ENCODE measurements around the gene MAST1.

Gene MAST1

GRCh38 chr19:12833738-12834565 is 4.4 kb upstream of the MAST1 start:
- no peak overlapping the region for H2BK15ac ChIP-seq (ENCODE audit: low read depth, poor library complexity, severe bottlenecking)
- H3K14ac ChIP-seq (ENCODE audit: low read length in 2 of 2), result peak overlapping the region in 1 of 2 experiments; percentile 11
- H3K79me1 ChIP-seq (replicated peaks; ENCODE audit: low read length, poor library complexity, severe bottlenecking), result no peaks in the 10 kb centered on the region
- no peak overlapping the region for H2AFZ ChIP-seq (ENCODE audit: low read depth, low read length)
- H3K27ac ChIP-seq (ENCODE audit: low read length, poor library complexity, severe bottlenecking), result no peak overlapping the region
- no peaks in the 10 kb centered on the region for H3K36me3 ChIP-seq (ENCODE audit: control insufficient read depth in 1 of 2, insufficient read depth in 2 of 2, low read depth in 1 of 2, low read length in 2 of 2)
- H3K4ac ChIP-seq (ENCODE audit: low read depth in 1 of 2, low read length in 2 of 2), result no peak overlapping the region
- H3K4me1 ChIP-seq (ENCODE audit: control insufficient read depth, insufficient read depth, low read depth, low read length), result peaks cover 29% of the 10 kb centered on the region
- H3K9me3 ChIP-seq (ENCODE audit: control insufficient read depth, low read length), result no peaks in the 10 kb centered on the region
- H3K27me3 ChIP-seq (ENCODE audit: control insufficient read depth in 1 of 2, insufficient read depth in 1 of 2, low read length in 2 of 2), result peaks cover 90 to 94% of the 10 kb centered on the region in 2 experiments
- WGBS, result 1% methylated on average over 36 of the region's 87 CpGs
- no peak overlapping the region for H4K8ac ChIP-seq (ENCODE audit: low read length)
- H3K9ac ChIP-seq (ENCODE audit: low read length), result no peak overlapping the region
- H3K4me2 ChIP-seq (ENCODE audit: low read length, poor library complexity, severe bottlenecking), result peak overlapping the region; percentile 87
- no peak overlapping the region for H2AK5ac ChIP-seq (ENCODE audit: low read length, severe bottlenecking)
- H3K4me3 ChIP-seq (ENCODE audit: insufficient read depth in 1 of 2, low read depth in 1 of 2, low read length in 2 of 2), result peak overlapping the region in 1 of 2 experiments; percentile 53
- no peak overlapping the region for H3K23ac ChIP-seq (ENCODE audit: low read length in 2 of 2)
- no peak for DNase-seq
- no peak overlapping the region for H2BK12ac ChIP-seq (ENCODE audit: low read length in 2 of 2)
- no peak overlapping the region for H2BK120ac ChIP-seq (ENCODE audit: low read depth, low read length)
- no peak overlapping the region for H2BK5ac ChIP-seq (ENCODE audit: low read depth, low read length, poor library complexity, severe bottlenecking)
- no peak overlapping the region for H4K91ac ChIP-seq (ENCODE audit: low read length)
- H3K18ac ChIP-seq (ENCODE audit: low read depth in 1 of 2, low read length in 2 of 2), result no peak overlapping the region

GRCh38 chr19:12834566-12834943 is 3.8 kb upstream of the MAST1 start, which contains the start of gene RTBDN:
RTBDN (minus strand) TSS chr19:12834579; CDS start chr19:12829979, 4,600 bp downstream.
- Histone ChIP-seq H4K91ac (ENCODE audit: low read length) (no peak within 1 kb of the TSS), H3K18ac (ENCODE audit: low read depth in 1 of 2, low read length in 2 of 2) (no peak within 1 kb of the TSS), H3K4ac (ENCODE audit: low read depth in 1 of 2, low read length in 2 of 2) (no peak within 1 kb of the TSS), H2BK120ac (ENCODE audit: low read depth, low read length) (no peak within 1 kb of the TSS), H2BK5ac (ENCODE audit: low read depth, low read length, poor library complexity, severe bottlenecking) (no peak within 1 kb of the TSS), H3K4me1 (ENCODE audit: control insufficient read depth, insufficient read depth, low read depth, low read length) (peaks cover 29% of the 10 kb centered on the region), H2BK12ac (ENCODE audit: low read length in 2 of 2) (no peak within 1 kb of the TSS), H4K8ac (ENCODE audit: low read length) (no peak within 1 kb of the TSS), H3K9ac (ENCODE audit: low read length) (no peak within 1 kb of the TSS), H3K23ac (ENCODE audit: low read length in 2 of 2) (peak within 1 kb of the TSS in 1 of 2 experiments; percentile 46), H2AFZ (ENCODE audit: low read depth, low read length) (no peak within 1 kb of the TSS), H3K79me1 (replicated peaks; ENCODE audit: low read length, poor library complexity, severe bottlenecking) (no peaks in the 10 kb centered on the region), H3K14ac (ENCODE audit: low read length in 2 of 2) (peak within 1 kb of the TSS in 1 of 2 experiments; percentile 11), H3K9me3 (ENCODE audit: control insufficient read depth, low read length) (no peaks in the 10 kb centered on the region), H3K4me2 (ENCODE audit: low read length, poor library complexity, severe bottlenecking) (peak within 1 kb of the TSS; percentile 87), H3K4me3 (ENCODE audit: insufficient read depth in 1 of 2, low read depth in 1 of 2, low read length in 2 of 2) (peak within 1 kb of the TSS in 1 of 2 experiments; percentile 53), H3K36me3 (ENCODE audit: control insufficient read depth in 1 of 2, insufficient read depth in 2 of 2, low read depth in 1 of 2, low read length in 2 of 2) (no peaks in the 10 kb centered on the region), H3K27ac (ENCODE audit: low read length, poor library complexity, severe bottlenecking) (no peak within 1 kb of the TSS), H3K27me3 (ENCODE audit: control insufficient read depth in 1 of 2, insufficient read depth in 1 of 2, low read length in 2 of 2) (peaks cover 91 to 95% of the 10 kb centered on the region in 2 experiments), H2BK15ac (ENCODE audit: low read depth, poor library complexity, severe bottlenecking) (no peak within 1 kb of the TSS), H2AK5ac (ENCODE audit: low read length, severe bottlenecking) (no peak within 1 kb of the TSS)
- 14% methylated on average over 20 of the region's 20 CpGs for WGBS
- DNase-seq, result no peak

GRCh38 chr19:12834976-12835757 is 3.1 kb upstream of the MAST1 start:
- H3K4ac ChIP-seq (ENCODE audit: low read depth in 1 of 2, low read length in 2 of 2), result no peak overlapping the region
- no peak overlapping the region for H3K4me2 ChIP-seq (ENCODE audit: low read length, poor library complexity, severe bottlenecking)
- H2BK12ac ChIP-seq (ENCODE audit: low read length in 2 of 2), result no peak overlapping the region
- no peak overlapping the region for H2BK120ac ChIP-seq (ENCODE audit: low read depth, low read length)
- no peak overlapping the region for H4K8ac ChIP-seq (ENCODE audit: low read length)
- no peak overlapping the region for H2AFZ ChIP-seq (ENCODE audit: low read depth, low read length)
- 19% methylated on average over 38 of the region's 39 CpGs for WGBS
- H3K4me1 ChIP-seq (ENCODE audit: control insufficient read depth, insufficient read depth, low read depth, low read length), result peaks cover 29% of the 10 kb centered on the region
- H2BK5ac ChIP-seq (ENCODE audit: low read depth, low read length, poor library complexity, severe bottlenecking), result no peak overlapping the region
- no peak for DNase-seq
- H2AK5ac ChIP-seq (ENCODE audit: low read length, severe bottlenecking), result no peak overlapping the region
- H2BK15ac ChIP-seq (ENCODE audit: low read depth, poor library complexity, severe bottlenecking), result no peak overlapping the region
- no peaks in the 10 kb centered on the region for H3K79me1 ChIP-seq (replicated peaks; ENCODE audit: low read length, poor library complexity, severe bottlenecking)
- H3K4me3 ChIP-seq (ENCODE audit: insufficient read depth in 1 of 2, low read depth in 1 of 2, low read length in 2 of 2), result peak overlapping the region in 1 of 2 experiments; percentile 31
- no peak overlapping the region for H3K18ac ChIP-seq (ENCODE audit: low read depth in 1 of 2, low read length in 2 of 2)
- no peak overlapping the region for H3K23ac ChIP-seq (ENCODE audit: low read length in 2 of 2)
- H3K36me3 ChIP-seq (ENCODE audit: control insufficient read depth in 1 of 2, insufficient read depth in 2 of 2, low read depth in 1 of 2, low read length in 2 of 2), result no peaks in the 10 kb centered on the region
- H3K9ac ChIP-seq (ENCODE audit: low read length), result no peak overlapping the region
- H4K91ac ChIP-seq (ENCODE audit: low read length), result no peak overlapping the region
- peaks cover 91 to 95% of the 10 kb centered on the region in 2 experiments for H3K27me3 ChIP-seq (ENCODE audit: control insufficient read depth in 1 of 2, insufficient read depth in 1 of 2, low read length in 2 of 2)
- no peaks in the 10 kb centered on the region for H3K9me3 ChIP-seq (ENCODE audit: control insufficient read depth, low read length)
- H3K14ac ChIP-seq (ENCODE audit: low read length in 2 of 2), result no peak overlapping the region
- H3K27ac ChIP-seq (ENCODE audit: low read length, poor library complexity, severe bottlenecking), result no peak overlapping the region

- H3K79me1 ChIP-seq (replicated peaks; ENCODE audit: low read length, poor library complexity, severe bottlenecking), result no peaks in the 10 kb centered on the region
- no peak for DNase-seq
- no peak overlapping the region for H3K14ac ChIP-seq (ENCODE audit: low read length in 2 of 2)
- H3K4ac ChIP-seq (ENCODE audit: low read depth in 1 of 2, low read length in 2 of 2), result no peak overlapping the region
- no peak overlapping the region for H3K27ac ChIP-seq (ENCODE audit: low read length, poor library complexity, severe bottlenecking)
- H3K4me3 ChIP-seq (ENCODE audit: insufficient read depth in 1 of 2, low read depth in 1 of 2, low read length in 2 of 2), result no peak overlapping the region
- no peak overlapping the region for H4K91ac ChIP-seq (ENCODE audit: low read length)
- peaks cover 33% of the 10 kb centered on the region for H3K4me1 ChIP-seq (ENCODE audit: control insufficient read depth, insufficient read depth, low read depth, low read length)
- H2AFZ ChIP-seq (ENCODE audit: low read depth, low read length), result no peak overlapping the region
- H3K18ac ChIP-seq (ENCODE audit: low read depth in 1 of 2, low read length in 2 of 2), result no peak overlapping the region
- H3K27me3 ChIP-seq (ENCODE audit: control insufficient read depth in 1 of 2, insufficient read depth in 1 of 2, low read length in 2 of 2), result peaks cover 91 to 95% of the 10 kb centered on the region in 2 experiments
- no peaks in the 10 kb centered on the region for H3K36me3 ChIP-seq (ENCODE audit: control insufficient read depth in 1 of 2, insufficient read depth in 2 of 2, low read depth in 1 of 2, low read length in 2 of 2)
- H3K4me2 ChIP-seq (ENCODE audit: low read length, poor library complexity, severe bottlenecking), result no peak overlapping the region
- WGBS, result 19% methylated on average over 6 of the region's 6 CpGs
- H3K9ac ChIP-seq (ENCODE audit: low read length), result no peak overlapping the region
- no peaks in the 10 kb centered on the region for H3K9me3 ChIP-seq (ENCODE audit: control insufficient read depth, low read length)
- no peak overlapping the region for H3K23ac ChIP-seq (ENCODE audit: low read length in 2 of 2)
- H2AK5ac ChIP-seq (ENCODE audit: low read length, severe bottlenecking), result no peak overlapping the region
- H2BK5ac ChIP-seq (ENCODE audit: low read depth, low read length, poor library complexity, severe bottlenecking), result no peak overlapping the region
- no peak overlapping the region for H2BK12ac ChIP-seq (ENCODE audit: low read length in 2 of 2)
- no peak overlapping the region for H4K8ac ChIP-seq (ENCODE audit: low read length)
- H2BK120ac ChIP-seq (ENCODE audit: low read depth, low read length), result no peak overlapping the region
- no peak overlapping the region for H2BK15ac ChIP-seq (ENCODE audit: low read depth, poor library complexity, severe bottlenecking)
These were observed 1.8 kb upstream of the MAST1 start for GRCh38 chr19:12836529-12836863.
